GM19452 (cell line): ENCODE results near the gene CYP1A2.
"Not testable (repeated sequence)": the region's sequence is repeated elsewhere in the genome, so short reads cannot be mapped to it uniquely, and the experiment has no call there.

ENCODE experiments used
- ATAC-seq: cut with Tn5 transposase; IDR thresholded peaks from one replicate; pipeline ENCODE4 v1.9.1; 2021; ENCODE audit not compliant: unreplicated experiment

Gene CYP1A2

DNA sequence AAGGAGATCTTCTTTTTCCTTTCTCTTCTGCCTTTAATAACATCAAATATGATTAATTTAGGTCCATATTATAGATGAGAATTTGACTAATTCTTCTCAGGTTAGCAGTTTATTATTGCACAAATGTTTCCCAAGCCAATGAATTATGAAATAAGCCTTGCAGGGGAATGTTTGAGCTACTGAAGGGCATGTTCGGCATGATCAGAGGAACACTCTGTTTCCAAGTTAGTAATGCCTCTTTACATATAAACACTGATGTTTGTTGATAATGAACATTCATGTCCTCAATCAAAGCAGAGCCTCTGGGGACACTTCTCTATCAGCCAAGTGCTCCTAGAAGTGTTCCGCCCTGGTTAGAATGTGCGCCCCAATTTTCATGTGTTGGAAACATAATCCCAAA is 13.3 kb upstream of the CYP1A2 start:
- ATAC-seq: no peak

DNA sequence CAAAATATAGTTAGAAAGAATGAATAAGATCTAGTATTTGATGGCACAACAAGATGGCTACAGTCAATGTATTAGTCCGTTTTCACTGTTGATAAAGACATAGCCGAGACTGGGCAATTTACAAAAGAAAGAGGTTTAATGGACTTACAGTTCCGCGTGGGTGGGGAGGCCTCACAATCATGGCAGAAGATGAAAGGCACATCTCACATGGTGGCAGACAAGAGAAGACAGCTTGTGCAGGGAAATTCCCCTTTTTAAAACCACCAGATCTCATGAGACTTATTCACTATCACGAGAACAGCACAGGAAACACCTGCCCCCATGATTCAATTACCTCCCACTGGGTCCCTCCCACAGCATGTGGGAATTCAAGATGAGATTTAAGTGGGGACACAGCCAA is 10.4 kb upstream of the CYP1A2 start:
- not testable (repeated sequence) for ATAC-seq

DNA sequence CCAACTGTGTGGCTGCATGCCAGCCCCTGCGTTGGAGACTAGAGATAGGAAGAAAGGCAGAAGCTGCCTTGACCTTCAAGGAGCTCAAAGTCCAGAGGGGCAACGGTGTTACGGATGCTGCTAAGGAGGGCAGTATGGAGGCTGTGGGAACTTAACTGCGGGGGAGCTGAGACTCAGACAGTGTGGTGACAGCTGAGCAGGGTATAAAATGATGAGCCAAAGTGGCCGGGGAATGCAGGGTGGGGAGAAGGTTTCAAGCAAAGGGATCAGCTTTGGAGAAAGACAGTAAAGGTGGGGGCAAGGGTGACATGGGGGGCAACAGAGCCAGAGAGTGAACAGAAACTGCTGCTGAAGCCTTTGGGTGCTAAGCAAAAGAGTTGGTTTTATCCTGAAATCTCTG is 6.2 kb upstream of the CYP1A2 start:
- ATAC-seq: no peak

DNA sequence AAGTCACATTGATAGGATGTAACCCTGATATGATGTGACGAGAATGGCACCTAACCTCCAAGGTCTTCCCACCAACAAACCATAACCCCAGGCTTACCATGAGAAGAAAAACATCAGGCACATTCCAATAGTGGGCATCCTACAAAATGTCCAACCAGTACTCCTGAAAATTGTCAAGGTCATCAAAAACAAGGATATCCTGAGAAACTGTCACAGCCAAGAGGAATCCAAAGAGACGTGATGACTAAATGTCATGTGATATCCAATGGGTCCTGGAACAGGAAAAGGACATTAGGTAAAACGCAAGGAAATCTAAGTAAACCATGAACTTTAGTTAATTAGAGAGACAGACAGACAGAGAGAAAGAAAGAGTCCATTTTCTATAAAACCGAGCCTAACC is 2.3 kb upstream of the CYP1A2 start:
- ATAC-seq: no peak

DNA sequence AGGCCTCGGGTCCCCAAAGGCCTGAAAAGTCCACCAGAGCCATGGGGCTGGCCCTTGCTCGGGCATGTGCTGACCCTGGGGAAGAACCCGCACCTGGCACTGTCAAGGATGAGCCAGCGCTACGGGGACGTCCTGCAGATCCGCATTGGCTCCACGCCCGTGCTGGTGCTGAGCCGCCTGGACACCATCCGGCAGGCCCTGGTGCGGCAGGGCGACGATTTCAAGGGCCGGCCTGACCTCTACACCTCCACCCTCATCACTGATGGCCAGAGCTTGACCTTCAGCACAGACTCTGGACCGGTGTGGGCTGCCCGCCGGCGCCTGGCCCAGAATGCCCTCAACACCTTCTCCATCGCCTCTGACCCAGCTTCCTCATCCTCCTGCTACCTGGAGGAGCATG is 1.2 kb downstream of the CYP1A2 start:
- ATAC-seq: no peak

DNA sequence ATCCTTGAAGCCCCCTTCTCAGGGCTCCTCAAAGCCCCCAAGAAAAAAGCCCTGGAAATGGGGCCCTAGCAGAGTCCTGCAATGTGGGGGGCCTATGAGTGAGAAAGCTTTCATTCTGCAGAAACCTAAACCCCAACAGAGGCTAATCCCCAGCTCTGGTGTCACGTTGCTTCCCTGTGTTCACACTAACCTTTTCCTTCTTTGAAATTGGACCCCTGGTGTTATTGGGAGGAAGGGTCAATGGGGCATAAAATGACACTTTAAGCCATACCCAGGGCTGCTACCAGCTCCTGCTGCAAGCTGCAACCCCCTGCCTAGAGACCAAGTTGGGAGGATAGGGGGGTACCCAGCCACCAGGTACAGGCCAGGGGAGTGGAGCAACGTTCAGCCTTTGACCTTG is 2.1 kb downstream of the CYP1A2 start:
- ATAC-seq: no peak

DNA sequence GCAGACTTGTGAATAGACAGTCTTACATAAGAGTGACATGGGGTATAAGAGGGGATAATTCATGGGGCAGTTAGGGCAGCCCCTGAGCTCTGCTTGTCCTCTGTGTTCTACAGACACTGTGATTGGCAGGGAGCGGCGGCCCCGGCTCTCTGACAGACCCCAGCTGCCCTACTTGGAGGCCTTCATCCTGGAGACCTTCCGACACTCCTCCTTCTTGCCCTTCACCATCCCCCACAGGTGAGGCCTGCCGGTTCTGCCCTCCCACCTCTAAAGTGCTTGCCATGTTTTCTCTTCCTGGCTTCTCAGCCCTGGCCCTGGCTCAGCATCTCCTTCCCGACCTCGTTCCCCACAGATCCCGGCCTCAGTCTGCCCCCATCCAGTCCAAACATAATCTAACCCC is 3.4 kb downstream of the CYP1A2 start:
- ATAC-seq: no peak

DNA sequence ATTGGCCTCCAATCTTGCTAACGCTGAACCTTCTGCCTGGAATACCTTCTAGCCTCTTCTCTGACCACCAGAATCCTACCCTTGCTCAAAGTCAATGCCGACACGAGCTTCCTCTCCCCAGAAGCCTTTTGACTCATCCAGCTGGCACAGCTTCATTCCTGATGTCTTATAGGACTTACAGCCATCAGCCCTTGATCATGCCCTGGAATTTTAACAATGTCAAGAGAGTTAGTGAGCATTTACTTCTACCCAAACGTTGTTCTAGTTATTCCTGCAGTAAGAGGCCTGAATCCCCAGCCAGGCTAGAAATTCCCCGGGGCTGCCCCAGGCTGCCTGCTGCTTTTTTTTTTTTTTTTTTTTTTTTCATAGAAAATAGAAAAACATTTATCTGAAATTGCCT is 3.9 kb downstream of the CYP1A2 start:
- ATAC-seq: no peak

DNA sequence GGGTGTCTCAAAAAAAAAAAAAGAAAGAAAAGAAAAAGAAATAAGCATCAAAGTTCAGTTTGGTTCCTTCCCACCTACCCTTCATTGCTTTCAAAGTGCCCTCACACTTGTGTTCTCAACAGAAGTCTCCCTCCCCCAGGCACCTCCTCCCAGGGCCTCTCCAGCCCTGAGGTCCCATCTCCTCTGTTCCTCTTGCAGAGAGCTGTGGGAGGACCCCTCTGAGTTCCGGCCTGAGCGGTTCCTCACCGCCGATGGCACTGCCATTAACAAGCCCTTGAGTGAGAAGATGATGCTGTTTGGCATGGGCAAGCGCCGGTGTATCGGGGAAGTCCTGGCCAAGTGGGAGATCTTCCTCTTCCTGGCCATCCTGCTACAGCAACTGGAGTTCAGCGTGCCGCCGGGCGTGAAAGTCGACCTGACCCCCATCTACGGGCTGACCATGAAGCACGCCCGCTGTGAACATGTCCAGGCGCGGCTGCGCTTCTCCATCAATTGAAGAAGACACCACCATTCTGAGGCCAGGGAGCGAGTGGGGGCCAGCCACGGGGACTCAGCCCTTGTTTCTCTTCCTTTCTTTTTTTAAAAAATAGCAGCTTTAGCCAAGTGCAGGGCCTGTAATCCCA is 6.1 kb downstream of the CYP1A2 start:
- ATAC-seq: no peak

DNA sequence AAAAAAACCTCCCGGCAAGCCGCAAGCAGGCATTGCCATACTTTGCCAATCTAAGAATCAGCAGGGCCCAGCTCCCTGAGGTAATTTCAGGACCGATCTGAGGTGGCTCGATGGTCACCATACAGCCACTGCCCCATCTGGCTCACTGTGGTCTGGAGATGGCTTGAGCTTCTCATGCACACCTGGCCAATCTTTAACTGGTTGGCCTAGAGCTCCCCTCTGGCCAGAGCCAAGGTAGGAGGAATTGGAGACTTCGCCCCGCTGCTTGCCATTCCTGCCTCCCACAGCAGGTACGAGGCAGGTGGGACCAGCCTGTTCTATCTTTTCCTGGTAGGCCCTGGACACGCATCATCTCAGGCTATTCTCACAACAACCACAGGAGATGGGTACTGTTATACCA is 10.1 kb downstream of the CYP1A2 start:
- ATAC-seq: no peak

DNA sequence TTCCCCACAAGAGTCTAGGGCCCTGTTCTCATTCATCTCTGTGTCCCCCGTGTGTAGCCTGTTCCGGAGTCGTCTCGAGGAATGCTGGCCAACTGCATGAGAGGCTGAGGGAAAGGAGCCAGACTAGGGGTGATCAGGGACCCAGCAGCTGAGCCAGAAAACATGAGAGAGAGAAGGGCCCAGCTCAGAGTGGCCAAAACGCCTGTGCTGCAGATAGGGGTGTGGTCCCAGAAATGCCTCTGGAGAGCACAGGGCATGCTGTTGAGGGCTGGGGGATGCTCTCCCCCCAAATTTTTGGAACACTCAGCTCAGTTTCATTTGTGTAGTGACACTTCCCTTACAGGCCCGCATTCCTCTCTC is 14.1 kb downstream of the CYP1A2 start:
- no peak for ATAC-seq

DNA sequence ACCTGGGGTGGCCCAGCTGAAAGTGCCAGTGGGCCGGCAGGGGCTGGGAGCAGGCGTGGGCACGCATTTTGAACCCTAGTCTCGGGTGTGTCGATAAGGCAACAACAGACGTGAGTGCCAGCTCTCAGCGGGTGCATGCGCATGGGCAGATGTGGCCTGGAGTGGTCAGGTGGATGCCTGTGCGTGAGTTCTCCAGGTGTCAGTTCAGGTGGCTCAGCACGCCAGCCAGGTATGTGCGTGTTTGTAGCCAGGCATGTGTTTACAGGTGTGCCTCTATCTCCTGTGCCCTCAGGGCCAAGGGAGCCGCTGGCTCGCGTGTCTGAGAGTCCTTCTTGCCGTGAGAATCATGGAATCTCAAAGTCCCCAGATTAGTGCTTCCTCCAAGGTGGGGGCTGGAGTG is 14.8 kb downstream of the CYP1A2 start:
- no peak for ATAC-seq

DNA sequence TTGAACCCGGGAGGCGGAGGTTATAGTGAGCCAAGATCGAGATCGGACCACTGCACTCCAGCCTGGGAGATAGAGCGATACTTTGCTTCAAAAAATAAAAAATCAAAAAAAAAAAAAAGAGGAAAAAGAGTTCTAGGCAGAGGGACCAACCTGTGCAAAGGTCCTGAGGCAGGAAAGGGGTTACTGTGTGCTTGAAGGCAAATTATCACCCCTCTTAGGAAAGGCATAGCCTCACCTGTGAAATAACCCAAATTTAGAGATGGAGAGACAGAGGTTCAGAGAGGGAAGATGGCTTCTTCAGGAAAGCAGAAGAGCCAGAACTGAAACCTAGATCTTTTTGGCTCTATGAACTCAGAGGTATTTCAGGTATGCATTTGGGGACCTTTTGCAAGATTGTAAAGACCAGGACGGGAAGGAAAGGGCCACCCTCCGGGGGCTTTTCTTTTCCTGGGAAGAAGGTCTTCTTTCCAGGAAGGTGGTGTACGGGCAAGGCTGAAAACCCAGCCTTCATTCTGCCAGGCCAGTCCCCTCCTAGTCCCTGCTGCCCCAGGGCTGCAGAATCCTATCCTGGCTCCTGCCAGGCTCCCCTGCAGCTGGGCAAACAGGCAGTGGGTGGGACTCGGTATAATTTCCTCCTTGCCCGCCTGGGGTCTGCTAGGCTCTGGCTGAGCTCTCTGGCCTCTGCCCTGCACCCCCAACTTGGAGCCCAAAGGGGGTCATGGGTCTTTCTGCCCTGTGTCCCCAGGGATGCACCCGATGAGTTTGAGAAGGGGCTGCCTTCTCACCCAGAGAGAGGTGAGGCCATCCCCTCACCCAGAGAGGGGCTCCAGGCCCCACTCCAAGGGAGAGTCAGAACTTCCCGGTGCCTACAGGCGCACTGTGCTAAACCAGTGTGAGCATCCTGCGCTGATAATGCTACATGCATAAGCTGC is 18.8 kb downstream of the CYP1A2 start:
- ATAC-seq: no peak

DNA sequence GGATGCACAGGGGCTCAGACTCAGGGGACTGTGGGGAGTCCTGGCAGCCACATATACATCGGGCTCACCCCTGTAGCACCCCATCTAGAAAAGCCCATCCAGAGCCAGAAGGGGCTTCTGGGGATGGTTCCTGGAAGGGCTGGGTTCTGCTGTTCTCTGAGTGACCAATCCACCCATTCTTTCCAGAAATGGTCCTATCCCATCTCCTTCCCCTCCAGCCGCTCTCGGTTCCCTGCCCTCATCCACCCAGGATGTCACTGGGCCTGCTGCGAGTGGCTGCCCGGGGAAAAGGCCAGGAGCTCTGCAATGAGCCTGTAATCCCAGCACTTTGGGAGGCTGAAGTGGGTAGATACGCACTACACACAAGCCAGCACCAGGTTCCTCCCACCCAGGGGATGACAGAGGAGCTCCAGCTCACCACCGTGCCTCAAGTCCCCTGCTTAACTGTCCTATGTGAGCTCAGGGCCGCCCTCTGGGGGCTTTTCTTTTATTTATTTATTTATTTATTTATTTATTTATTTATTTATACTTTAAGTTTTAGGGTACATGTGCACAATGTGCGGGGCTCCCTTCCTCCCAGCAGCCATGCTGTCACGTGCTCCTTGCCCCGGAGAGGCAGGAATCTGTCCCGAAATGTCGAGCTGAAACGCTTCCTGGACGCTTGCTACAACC is 19.6 kb downstream of the CYP1A2 start:
- no peak for ATAC-seq

DNA sequence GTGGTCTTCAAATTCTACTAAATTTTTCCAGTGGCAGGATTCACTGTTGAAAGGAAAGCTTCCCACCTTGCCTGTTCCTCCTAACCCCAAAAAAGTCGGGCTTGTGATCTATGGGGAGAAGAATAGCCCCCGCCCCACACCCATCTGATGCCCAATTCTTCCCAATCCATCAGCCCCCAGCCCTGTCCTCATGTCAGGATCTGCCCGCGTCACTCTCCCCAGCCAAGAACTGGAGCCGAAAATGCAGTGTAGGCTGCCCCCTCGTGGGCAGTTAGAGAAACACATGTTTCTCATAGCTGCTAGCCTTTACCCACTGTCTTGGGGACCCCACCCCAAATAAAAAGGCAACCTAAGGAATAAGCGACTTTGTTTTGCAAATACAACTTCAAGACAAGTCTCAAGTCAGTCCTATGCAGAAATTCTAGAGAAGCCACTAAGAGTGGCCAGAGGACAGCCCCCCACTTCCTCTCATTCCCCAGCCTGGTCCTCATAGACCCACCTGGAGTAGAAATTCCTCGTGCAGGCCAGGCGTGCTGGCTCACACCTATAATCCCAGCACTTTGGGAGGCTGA is 20.2 kb downstream of the CYP1A2 start:
- no peak for ATAC-seq

DNA sequence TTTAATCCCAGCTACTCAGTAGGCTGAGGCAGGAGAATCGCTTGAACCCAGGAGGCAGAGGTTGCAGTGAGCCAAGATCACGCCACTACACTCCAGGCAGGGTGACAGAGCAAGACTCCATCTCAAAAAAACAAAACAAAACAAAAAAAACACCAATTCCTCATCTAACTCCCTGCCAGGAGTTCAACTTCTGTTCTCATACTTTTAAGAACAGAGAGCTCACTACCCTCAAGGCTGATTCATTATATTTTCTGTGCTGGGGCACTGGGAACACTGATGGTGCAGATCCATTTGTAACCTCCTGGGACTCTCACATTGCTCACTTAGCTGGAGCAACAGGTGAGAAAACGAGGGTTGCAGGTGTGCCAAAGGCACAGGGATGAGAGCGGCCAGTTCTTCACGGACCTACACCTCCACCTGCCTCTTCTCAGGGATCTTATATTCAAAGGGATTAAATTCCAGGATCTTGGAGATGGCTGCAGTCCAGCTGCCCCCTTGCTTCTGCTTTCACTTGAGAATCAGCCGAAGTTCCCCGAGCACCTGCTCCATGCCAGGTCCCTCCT is 20.9 kb downstream of the CYP1A2 start:
- ATAC-seq: no peak

DNA sequence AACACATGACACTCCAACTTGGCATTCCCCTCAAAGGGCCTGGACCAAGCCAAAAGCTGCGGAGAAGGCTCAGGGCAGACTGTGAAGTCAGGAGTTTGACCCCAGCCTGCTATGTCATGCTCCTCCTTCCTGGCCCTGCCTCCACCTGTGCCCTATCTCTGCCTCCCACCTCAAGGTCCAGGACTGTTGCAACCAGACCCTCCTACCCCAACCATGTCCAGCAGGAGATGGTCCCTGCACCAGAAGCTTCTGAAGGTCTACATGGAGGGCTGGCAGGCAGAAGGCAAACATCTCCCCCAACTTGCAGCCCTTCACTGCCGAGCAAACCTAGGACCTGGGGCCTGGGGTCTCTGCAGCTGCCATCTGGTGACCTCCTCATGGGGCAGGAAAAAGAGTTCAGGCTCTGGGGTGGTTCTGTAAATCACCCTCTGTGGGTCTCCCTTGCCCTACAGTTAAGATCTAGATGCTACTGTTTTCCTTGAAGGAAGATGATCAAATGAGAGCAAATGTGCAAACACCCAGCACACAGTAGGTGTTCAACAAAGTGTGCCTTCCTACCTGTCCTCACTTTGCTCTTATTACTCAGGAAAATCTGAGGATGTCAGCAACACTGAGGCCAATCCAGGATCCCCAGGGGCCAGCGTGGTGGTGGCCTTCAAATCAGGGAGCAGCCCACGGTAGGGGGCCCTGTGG is 21.7 kb downstream of the CYP1A2 start:
- no peak for ATAC-seq

DNA sequence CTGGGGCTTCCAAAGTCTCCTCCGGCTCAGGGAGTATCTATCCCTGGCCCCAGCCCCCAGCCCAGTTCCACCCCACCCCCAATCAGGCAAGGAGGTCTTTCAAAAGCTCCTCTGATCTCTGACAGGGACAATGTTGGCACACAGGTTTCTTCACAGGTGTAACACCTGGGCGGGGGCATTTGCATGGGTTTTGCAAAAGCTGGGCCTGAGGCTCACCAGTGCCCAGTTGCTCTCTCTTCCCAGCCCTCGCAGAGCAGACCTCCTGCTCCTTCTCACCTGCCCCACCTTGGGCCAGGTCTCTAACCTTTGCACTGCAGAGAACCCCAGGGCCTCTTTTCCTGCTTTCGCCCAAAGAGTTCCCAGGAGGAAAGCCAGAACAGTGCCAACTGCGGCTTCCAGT is 24.7 kb downstream of the CYP1A2 start:
- no peak for ATAC-seq

DNA sequence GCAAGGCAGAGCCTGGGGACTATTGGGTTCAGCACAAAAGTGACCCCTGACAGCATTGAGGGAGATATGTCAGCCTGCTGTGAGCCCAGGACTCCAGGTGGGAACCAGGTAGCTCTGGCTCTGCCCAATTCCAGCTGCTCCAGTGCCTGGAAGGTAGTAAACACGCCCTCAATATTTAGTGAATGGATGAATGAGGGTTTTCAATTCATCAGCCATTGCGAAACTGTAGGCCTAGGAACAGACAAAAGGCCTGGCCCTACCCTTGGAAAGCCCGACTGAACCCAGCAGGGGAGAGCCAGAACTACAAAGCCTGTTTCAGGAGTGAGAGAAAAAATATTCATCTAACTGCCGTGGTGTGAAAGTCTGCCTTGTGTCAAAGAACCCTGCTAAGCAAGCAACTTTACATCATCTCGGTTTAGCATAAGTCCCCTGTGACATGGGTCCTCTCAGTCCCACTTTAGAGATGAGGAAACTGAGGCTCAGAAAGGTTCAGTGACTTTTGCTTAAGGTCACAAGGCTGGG is 25.1 kb downstream of the CYP1A2 start:
- ATAC-seq: no peak

DNA sequence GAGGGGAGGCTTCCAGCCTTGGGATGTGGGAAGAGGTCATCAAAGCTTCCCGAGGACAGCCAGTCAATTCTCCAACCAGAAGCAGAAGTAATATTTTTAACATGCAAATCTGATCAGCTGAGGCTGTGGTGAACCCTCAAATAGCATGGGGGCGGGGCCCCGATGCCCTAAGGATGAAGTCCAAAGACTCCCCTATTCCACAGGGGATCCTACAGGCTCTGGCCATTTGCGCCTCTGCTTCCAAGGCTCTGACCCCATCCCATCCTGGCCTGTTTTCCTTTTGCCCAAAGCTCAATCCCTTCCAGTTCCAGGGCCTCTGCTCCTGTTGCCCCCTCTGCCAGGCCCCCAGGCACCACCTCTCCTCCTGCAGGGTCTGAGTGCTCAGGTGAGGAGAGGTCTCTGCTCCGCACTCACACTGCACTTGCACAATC is 26.5 kb downstream of the CYP1A2 start:
- ATAC-seq: no peak

DNA sequence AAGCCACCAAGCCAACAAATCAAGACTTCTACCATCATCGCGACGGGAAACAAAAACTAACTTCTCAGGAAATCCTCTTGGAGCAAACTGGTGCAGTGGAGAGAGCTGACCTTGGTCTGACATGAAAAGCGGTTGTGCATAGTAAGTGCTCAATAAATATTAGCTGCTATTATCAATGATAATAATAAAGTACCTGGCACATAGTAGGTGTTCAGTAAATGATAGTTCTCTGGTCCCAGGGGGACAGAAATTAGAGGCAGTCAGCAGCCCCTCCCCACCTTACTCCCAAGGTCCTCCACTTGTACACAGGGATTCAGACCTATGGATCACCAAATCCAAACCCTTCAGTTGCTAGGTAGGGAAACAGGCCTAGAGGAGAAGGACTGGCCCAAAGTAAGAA is 27.2 kb downstream of the CYP1A2 start:
- ATAC-seq: no peak
